PFSK-1 (cell line): ENCODE measurements around the gene PRKN.

Experiments
- FOXP2 ChIP-seq: optimal IDR thresholded peaks from 2 replicates; pipeline ENCODE3; 2011; ENCODE audit warnings: borderline replicate concordance, control low read depth, inconsistent platforms; ENCODE audit not compliant: insufficient read depth; ENCODE audit errors: extremely low read length, extremely low read depth
- POLR2AphosphoS5 ChIP-seq: IDR thresholded peaks from 2 replicates; pipeline ENCODE4 v1.6.1; 2012; ENCODE audit warnings: low read depth, mild to moderate bottlenecking, control low read depth, low read length, moderate library complexity
- SIN3A ChIP-seq: IDR thresholded peaks from 2 replicates; pipeline ENCODE4 v1.6.1; 2012; ENCODE audit warnings: mild to moderate bottlenecking, low read length, moderate library complexity, borderline replicate concordance; ENCODE audit not compliant: insufficient read depth
- TAF1 ChIP-seq: IDR thresholded peaks from 2 replicates; pipeline ENCODE4 v1.6.1; 2012; ENCODE audit warnings: low read length, control low read depth, borderline replicate concordance; ENCODE audit not compliant: insufficient read depth
- TF ChIP-seq, protein P1 (sequence below), 2 experiments: IDR thresholded peaks; 2 replicates each; pipeline versions ENCODE4 v1.6.1 to v1.8.0; 2011 to 2012; ENCODE audit warnings: low read depth in 2 of 2, low read length in 2 of 2, control low read depth in 1 of 2, inconsistent platforms in 1 of 2, mild to moderate bottlenecking in 1 of 2, moderate library complexity in 1 of 2; ENCODE audit not compliant: insufficient read depth in 1 of 2

PRKN gene

GRCh38 chr6:161533266-161533665 lies 1194.3 kb downstream of the PRKN start:
- TF ChIP-seq SIN3A = no peak
- TF ChIP-seq TAF1 = no peak
- TF ChIP-seq, protein P1, sequence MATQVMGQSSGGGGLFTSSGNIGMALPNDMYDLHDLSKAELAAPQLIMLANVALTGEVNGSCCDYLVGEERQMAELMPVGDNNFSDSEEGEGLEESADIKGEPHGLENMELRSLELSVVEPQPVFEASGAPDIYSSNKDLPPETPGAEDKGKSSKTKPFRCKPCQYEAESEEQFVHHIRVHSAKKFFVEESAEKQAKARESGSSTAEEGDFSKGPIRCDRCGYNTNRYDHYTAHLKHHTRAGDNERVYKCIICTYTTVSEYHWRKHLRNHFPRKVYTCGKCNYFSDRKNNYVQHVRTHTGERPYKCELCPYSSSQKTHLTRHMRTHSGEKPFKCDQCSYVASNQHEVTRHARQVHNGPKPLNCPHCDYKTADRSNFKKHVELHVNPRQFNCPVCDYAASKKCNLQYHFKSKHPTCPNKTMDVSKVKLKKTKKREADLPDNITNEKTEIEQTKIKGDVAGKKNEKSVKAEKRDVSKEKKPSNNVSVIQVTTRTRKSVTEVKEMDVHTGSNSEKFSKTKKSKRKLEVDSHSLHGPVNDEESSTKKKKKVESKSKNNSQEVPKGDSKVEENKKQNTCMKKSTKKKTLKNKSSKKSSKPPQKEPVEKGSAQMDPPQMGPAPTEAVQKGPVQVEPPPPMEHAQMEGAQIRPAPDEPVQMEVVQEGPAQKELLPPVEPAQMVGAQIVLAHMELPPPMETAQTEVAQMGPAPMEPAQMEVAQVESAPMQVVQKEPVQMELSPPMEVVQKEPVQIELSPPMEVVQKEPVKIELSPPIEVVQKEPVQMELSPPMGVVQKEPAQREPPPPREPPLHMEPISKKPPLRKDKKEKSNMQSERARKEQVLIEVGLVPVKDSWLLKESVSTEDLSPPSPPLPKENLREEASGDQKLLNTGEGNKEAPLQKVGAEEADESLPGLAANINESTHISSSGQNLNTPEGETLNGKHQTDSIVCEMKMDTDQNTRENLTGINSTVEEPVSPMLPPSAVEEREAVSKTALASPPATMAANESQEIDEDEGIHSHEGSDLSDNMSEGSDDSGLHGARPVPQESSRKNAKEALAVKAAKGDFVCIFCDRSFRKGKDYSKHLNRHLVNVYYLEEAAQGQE (IDR thresholded peaks at IDR 0.05; ENCODE audit: insufficient read depth in 1 of 2, low read depth in 2 of 2, low read length in 2 of 2) = no peak
- no peak for TF ChIP-seq POLR2AphosphoS5
- no peak for TF ChIP-seq FOXP2

DNA sequence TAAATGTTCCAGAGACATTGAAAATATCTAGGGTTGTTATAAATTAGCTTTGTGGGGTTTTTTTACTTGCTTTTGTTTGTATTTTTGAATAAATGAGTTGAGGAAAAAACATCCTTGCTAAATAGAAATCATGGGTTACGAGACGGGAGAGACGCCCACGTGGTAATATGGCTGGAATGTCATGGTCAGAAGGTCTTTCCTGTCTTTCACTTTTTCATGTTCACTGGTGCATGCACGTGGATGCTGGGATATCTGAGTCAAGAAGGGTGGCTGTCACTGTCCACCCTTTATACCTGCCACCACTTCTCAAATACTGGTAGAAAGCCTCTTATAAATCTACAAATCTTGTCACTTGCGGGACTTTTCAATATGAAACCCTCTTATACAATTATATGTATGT lies 1195.0 kb downstream of the PRKN start:
- TF ChIP-seq SIN3A (no peak), TAF1 (no peak), FOXP2 (no peak)
- TF ChIP-seq, protein P1 (IDR thresholded peaks at IDR 0.05; ENCODE audit: insufficient read depth in 1 of 2, low read depth in 2 of 2, low read length in 2 of 2) = no peak

DNA sequence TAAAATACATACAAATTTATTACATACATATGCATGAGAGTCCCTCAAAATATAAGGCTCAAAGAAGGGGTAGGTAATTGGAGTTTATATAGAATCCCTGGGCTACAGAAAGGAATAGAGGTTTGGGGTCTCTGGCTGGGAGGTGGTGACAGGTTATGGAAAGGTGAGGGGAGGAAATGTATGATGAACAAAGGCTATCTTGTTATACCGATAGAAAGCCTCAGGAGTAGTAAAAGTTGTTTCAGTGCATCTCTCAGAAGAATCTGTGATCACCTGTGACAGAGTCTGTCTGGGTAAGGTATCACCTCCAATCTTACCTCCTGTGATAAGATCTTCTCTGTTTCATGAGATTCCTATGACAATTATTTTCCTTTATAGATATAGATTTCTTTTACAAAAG lies 1200.8 kb downstream of the PRKN start:
- TF ChIP-seq SIN3A (no peak), POLR2AphosphoS5 (no peak), FOXP2 (no peak), TAF1 (no peak)
- TF ChIP-seq, protein P1 (IDR thresholded peaks at IDR 0.05; ENCODE audit: insufficient read depth in 1 of 2, low read depth in 2 of 2, low read length in 2 of 2) = no peak

DNA sequence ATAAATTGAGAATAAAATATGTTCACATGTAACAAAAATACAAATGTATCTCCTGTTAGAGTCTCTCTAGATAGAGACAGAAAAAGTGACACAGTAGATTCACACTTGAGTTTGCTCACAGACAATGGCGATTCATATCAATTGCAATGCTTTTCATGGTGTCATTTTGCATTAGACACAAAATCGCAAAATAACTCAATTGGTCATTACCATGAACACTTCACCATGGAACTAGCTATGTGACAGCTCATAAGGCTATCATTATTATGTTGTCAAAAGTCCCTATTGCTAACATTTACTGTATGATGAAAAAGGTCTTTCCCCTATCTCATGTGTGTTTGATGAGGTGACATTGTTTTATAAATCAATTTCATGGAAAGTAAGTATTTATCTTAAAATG lies 1204.2 kb downstream of the PRKN start:
- no peak for TF ChIP-seq TAF1
- no peak for TF ChIP-seq FOXP2
- TF ChIP-seq SIN3A = no peak
- no peak for TF ChIP-seq POLR2AphosphoS5
- TF ChIP-seq, protein P1 (IDR thresholded peaks at IDR 0.05; ENCODE audit: insufficient read depth in 1 of 2, low read depth in 2 of 2, low read length in 2 of 2) = no peak

DNA sequence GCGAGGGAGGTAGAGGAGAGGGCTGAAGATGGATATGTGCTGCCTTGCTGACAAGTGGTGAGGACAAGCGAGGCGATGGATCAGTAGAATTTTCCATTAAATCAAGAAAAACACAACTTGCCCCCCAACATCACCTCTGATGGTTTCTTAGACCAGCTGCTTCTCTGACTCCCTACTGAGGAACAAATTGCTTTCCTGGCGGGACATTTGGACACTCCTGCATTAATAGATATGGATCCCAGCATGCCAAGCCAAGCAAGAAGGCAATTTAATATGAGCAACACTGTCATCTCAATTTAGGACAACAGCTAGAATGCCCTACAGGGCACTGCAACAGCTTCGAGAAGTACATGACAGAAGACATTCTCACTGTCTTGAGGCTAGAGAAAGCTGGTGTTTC lies 1205.3 kb downstream of the PRKN start:
- no peak for TF ChIP-seq TAF1
- no peak for TF ChIP-seq SIN3A
- TF ChIP-seq, protein P1 (IDR thresholded peaks at IDR 0.05; ENCODE audit: insufficient read depth in 1 of 2, low read depth in 2 of 2, low read length in 2 of 2) = no peak
- no peak for TF ChIP-seq FOXP2
- TF ChIP-seq POLR2AphosphoS5 = no peak
